Ovary (tissue), 9 donors: ENCODE results near the gene UBE2L5. TPM values are rescaled to one million over a fixed set of nuclear protein-coding genes. Genes with fewer than 3 reads are reported as not detected.

Source experiments
- DNase-seq, 5 donors: peaks; one replicate each; pipeline ENCODE4 v3.0.0-alpha.2; 2019 to 2020
- H3K27ac ChIP-seq, 2 donors: fragments of 200-600 bp; one replicate each; pipeline versions ENCODE4 v1.5.1 to v1.8.0; 2019 to 2022
- H3K27me3 ChIP-seq: fragments of 200-600 bp; one replicate; pipeline ENCODE4 v1.8.0; 2022
- H3K36me3 ChIP-seq: fragments of 200-600 bp; sonication (generic); one replicate; pipeline ENCODE4 v1.5.1; 2019
- H3K4me1 ChIP-seq: one replicate; pipeline ENCODE4 v1.8.1; 2013; ENCODE audit warnings: mild to moderate bottlenecking, moderate library complexity; ENCODE audit not compliant: insufficient read depth
- H3K4me3 ChIP-seq: fragments of 200-600 bp; sonication (generic); one replicate; pipeline ENCODE4 v1.5.1; 2017
- H3K9me3 ChIP-seq, 2 donors: fragments of 200-600 bp in 1 of 2; sonication (generic) in 1 of 2; one replicate each; pipeline versions ENCODE4 v1.5.1 to v1.8.1; 2013 to 2019; ENCODE audit warnings: mild to moderate bottlenecking in 1 of 2, moderate library complexity in 1 of 2
- CTCF ChIP-seq, 3 donors: fragments of 450-650 bp in 2 of 3; fragments of 200-600 bp in 1 of 3; IDR thresholded peaks; one replicate each; pipeline versions ENCODE4 v1.5.1 to v1.8.0; 2016 to 2022; ENCODE audit warnings: antibody characterized with exemption in 3 of 3, mild to moderate bottlenecking in 1 of 3
- EP300 ChIP-seq: sonication (generic); formaldehyde crosslinking; IDR thresholded peaks from one replicate; pipeline ENCODE4 v1.6.1; 2017; ENCODE audit warnings: antibody characterized with exemption
- POLR2A ChIP-seq: fragments of 450-650 bp; IDR thresholded peaks from one replicate; pipeline ENCODE4 v1.6.1; 2017; ENCODE audit warnings: antibody characterized with exemption, mild to moderate bottlenecking, moderate library complexity
- WGBS, 3 donors: extraction: QIAGEN DNeasy Blood & Tissue Kit in 1 of 3; methylation state at CpG; one replicate each; pipeline versions ENCODE4 v1.1.5 to v1.1.7; 2013 to 2017; 5-methylcytosine and 5-hydroxymethylcytosine counted together
- intact Hi-C, 4 donors: fragments of 100-400 bp; cut with DNase I; formaldehyde crosslinking; loops; one replicate each; pipeline versions ENCODE4 v1.11.0 to v1.15.1; 2022 to 2023
- polyA plus RNA-seq, 2 donors: library from polyadenylated mRNA; stranded (reverse); fragments of 200-250 nt in 1 of 2; fragments of 350-450 nt in 1 of 2; fragmentation: Illumina TruSeq in 1 of 2; extraction: RNeasy Lipid Tissue Mini Kit (QIAGEN cat#74804) in 1 of 2; gene quantifications; one replicate each; pipeline ENCODE4 v1.2.3, GENCODE V29; 2013 to 2014
- total RNA-seq, 7 donors: library from RNA; depleted of rRNA in 2 of 7; stranded (reverse); fragments of >200 nt in 2 of 7; fragmentation: NEBNext Ultra II Directional in 3 of 7; extraction: Animal tissue kit (Norgen Biotek cat#: 25700) in 3 of 7; gene quantifications; one replicate each; pipeline versions ENCODE4 v1.1.0 to v1.2.4, GENCODE V29; 2016 to 2023
- donor health status: DM: no; HTN: no; CAD: no; lungs with moderate emphysema.
- donor health status: DM: no; HTN: no; CAD: no.
- donor health status: Bipolar disorder and iron deficiency.
- donor health status: DM: yes; HTN: yes; CAD: no.
- donor health status: DM: no; HTN: no; CAD: no.
- donor health status: DM: yes; HTN: yes; CAD: no.

The UBE2L5 gene
- total and polyA plus RNA-seq, 9 donors = 0.11 to 0.48 (median 0.15) TPM; not detected in 6

GRCh38 chr13:30465593-30466357 is 43.5 kb downstream of the UBE2L5 start, which contains the start of gene HMGB1:
HMGB1 (minus strand) TSS chr13:30465936; CDS start chr13:30463680, 2,256 bp downstream.
- H3K27me3 ChIP-seq = no peaks in the 10 kb centered on the region
- intact Hi-C loops = loop anchor here in 3 of 4 donors (1.0 to 10.0 kb wide), 7 partner anchors 57 to 339 kb away; partner anchors contain the start of gene USPL1 (in 2 of the 3)
- peaks cover 1% of the 10 kb centered on the region for H3K4me1 ChIP-seq
- no peaks in the 10 kb centered on the region for H3K9me3 ChIP-seq
- H3K27ac ChIP-seq = peak within 1 kb of the TSS; percentile 99 to 100
- WGBS, 3 donors = 0% methylated on average over 28 to 57 of the region's 57 CpGs
- H3K36me3 ChIP-seq = no peaks in the 10 kb centered on the region
- no peak for TF ChIP-seq CTCF (IDR thresholded peaks at IDR 0.05)
- no peak for TF ChIP-seq EP300
- TF ChIP-seq POLR2A = peak; percentile 98
- peak; percentile 97 to 98 (median 97) for DNase-seq
- peak within 1 kb of the TSS; percentile 93 for H3K4me3 ChIP-seq

- Histone ChIP-seq H3K4me3 (no peak overlapping the region), H3K36me3 (no peaks in the 10 kb centered on the region), H3K4me1 (peaks cover 1% of the 10 kb centered on the region), H3K9me3 (no peaks in the 10 kb centered on the region), H3K27ac (no peak overlapping the region), H3K27me3 (no peaks in the 10 kb centered on the region)
- intact Hi-C loops = loop anchor here in 3 of 4 donors (10.0 kb wide), 4 partner anchors 62 to 338 kb away; no protein-coding TSS in a partner anchor
- 5 to 7% (median 5%) methylated on average over 11 of the region's 11 CpGs for WGBS, 3 donors
- DNase-seq = no peak
- no peak for TF ChIP-seq EP300
- no peak for TF ChIP-seq POLR2A
- TF ChIP-seq CTCF (IDR thresholded peaks at IDR 0.05) = no peak
Observed at GRCh38 chr13:30466358-30466714, 44.0 kb downstream of the UBE2L5 start.

- no peak overlapping the region for H3K4me3 ChIP-seq
- WGBS, 3 donors = 50 to 56% (median 50%) methylated on average over 4 of the region's 4 CpGs
- intact Hi-C loops = loop anchor here in 3 of 4 donors (10.0 kb wide), 4 partner anchors 62 to 338 kb away; no protein-coding TSS in a partner anchor
- H3K27me3 ChIP-seq = no peaks in the 10 kb centered on the region
- H3K36me3 ChIP-seq = no peaks in the 10 kb centered on the region
- no peaks in the 10 kb centered on the region for H3K9me3 ChIP-seq
- TF ChIP-seq EP300 = no peak
- TF ChIP-seq POLR2A = no peak
- no peak for TF ChIP-seq CTCF (IDR thresholded peaks at IDR 0.05)
- H3K27ac ChIP-seq = no peak overlapping the region
- DNase-seq = no peak
- H3K4me1 ChIP-seq = peaks cover 1% of the 10 kb centered on the region
Observed at GRCh38 chr13:30466841-30467252, 44.6 kb downstream of the UBE2L5 start.

GRCh38 chr13:30473675-30474074 is 51.4 kb downstream of the UBE2L5 start:
- H3K36me3 ChIP-seq = no peaks in the 10 kb centered on the region
- no peaks in the 10 kb centered on the region for H3K4me1 ChIP-seq
- DNase-seq = no peak
- no peaks in the 10 kb centered on the region for H3K9me3 ChIP-seq
- intact Hi-C loops = loop anchor here in 1 of 4 donors (10.0 kb wide), 1 partner anchor 581 kb away; no protein-coding TSS in a partner anchor
- H3K27me3 ChIP-seq = no peaks in the 10 kb centered on the region
- no peak overlapping the region for H3K27ac ChIP-seq
- no peak for TF ChIP-seq CTCF (IDR thresholded peaks at IDR 0.05)
- H3K4me3 ChIP-seq = no peak overlapping the region
- 92 to 98% (median 94%) methylated on average over 1 of the region's 1 CpG for WGBS, 3 donors
